Tibial nerve (tissue), 4 donors: ENCODE measurements around the gene BST2. TPM values are rescaled to one million over a fixed set of nuclear protein-coding genes. Genes with fewer than 3 reads are reported as not detected.

Experiments used
- DNase-seq, 2 donors: peaks; one replicate each; pipeline ENCODE4 v3.0.0-alpha.2; 2019; ENCODE audit warnings: low spot score in 2 of 2
- H3K27ac ChIP-seq, 4 donors: fragments of 200-600 bp; sonication (generic) in 3 of 4; one replicate each; pipeline ENCODE4 v1.5.1; 2017 to 2019; ENCODE audit warnings: mild to moderate bottlenecking in 1 of 4
- H3K27me3 ChIP-seq, 2 donors: fragments of 200-600 bp; sonication (generic) in 1 of 2; one replicate each; pipeline versions ENCODE4 v1.5.1 to v1.6.0; 2017 to 2019
- H3K36me3 ChIP-seq, 3 donors: fragments of 200-600 bp; sonication (generic); one replicate each; pipeline ENCODE4 v1.5.1; 2018 to 2019
- H3K4me1 ChIP-seq, 4 donors: fragments of 200-600 bp; sonication (generic) in 3 of 4; one replicate each; pipeline ENCODE4 v1.5.1; 2017 to 2019
- H3K4me3 ChIP-seq, 4 donors: fragments of 200-600 bp; sonication (generic) in 3 of 4; one replicate each; pipeline ENCODE4 v1.5.1; 2017 to 2019; ENCODE audit warnings: mild to moderate bottlenecking in 1 of 4, moderate library complexity in 1 of 4
- H3K9me3 ChIP-seq, 4 donors: fragments of 200-600 bp; sonication (generic) in 3 of 4; one replicate each; pipeline ENCODE4 v1.5.1; 2017 to 2019
- EP300 ChIP-seq, 2 donors: sonication (generic); formaldehyde crosslinking; IDR thresholded peaks; one replicate each; pipeline ENCODE4 v1.6.1; 2017; ENCODE audit warnings: antibody characterized with exemption in 2 of 2, mild to moderate bottlenecking in 1 of 2
- POLR2A ChIP-seq, 2 donors: fragments of 450-650 bp; IDR thresholded peaks; one replicate each; pipeline ENCODE4 v1.6.1; 2017; ENCODE audit warnings: antibody characterized with exemption in 2 of 2, mild to moderate bottlenecking in 2 of 2, moderate library complexity in 2 of 2
- WGBS, 2 donors: methylation state at CpG; one replicate each; pipeline ENCODE4 v1.1.5; 2018; 5-methylcytosine and 5-hydroxymethylcytosine counted together
- total RNA-seq, 4 donors: library from RNA; depleted of rRNA; stranded (reverse); fragments of >200 nt; gene quantifications; one replicate each; pipeline ENCODE4 v1.1.0, GENCODE V29; 2016
- TF ChIP-seq, protein P1 (sequence below), 5 experiments: fragments of 200-600 bp in 3 of 5; fragments of 450-650 bp in 2 of 5; sonication (generic) in 3 of 5; IDR thresholded peaks; one replicate each; pipeline ENCODE4 v1.5.1; 2016 to 2019; ENCODE audit warnings: antibody characterized with exemption in 5 of 5, mild to moderate bottlenecking in 3 of 5, moderate library complexity in 2 of 5

BST2 gene
- total RNA-seq, 4 donors from 2014 or later = 71.0 to 77.4 (median 72.2) TPM

DNA sequence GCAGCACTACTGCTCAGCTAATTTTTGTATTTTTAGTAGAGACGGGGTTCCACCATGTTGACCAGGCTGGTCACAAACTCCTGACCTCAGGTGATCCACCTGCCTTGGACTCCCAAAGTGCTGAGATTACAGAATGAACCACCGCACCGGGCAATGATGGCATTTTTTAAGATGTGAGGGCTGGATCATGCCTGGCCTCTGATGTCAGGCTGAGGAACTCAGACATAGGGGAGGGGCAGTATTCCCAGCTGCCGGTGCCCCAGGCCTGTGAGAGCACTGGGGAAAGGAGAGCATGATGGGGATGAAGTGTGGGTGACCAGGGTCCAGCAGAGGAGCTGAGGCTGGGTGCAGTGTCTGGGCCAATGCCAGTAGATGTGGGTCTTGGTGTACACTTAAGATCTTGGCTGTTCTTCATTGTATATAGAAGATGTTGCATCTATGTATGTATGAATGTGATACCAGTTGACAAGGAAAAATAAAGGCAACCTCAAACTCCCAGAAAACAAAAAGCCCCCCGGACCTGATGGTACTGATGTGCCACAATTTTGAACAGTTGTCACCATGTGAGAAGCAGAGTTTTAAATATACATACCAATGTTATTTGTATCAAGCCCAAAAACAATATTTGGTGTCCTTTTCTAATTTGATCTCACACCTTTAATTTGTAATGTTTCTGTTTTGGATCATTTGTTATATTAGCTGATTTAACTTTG, 24.8 kb downstream of the BST2 start:
- peaks cover 0 to 12% (median 0%) of the 10 kb centered on the region in 4 donors for H3K4me1 ChIP-seq
- TF ChIP-seq, protein P1, sequence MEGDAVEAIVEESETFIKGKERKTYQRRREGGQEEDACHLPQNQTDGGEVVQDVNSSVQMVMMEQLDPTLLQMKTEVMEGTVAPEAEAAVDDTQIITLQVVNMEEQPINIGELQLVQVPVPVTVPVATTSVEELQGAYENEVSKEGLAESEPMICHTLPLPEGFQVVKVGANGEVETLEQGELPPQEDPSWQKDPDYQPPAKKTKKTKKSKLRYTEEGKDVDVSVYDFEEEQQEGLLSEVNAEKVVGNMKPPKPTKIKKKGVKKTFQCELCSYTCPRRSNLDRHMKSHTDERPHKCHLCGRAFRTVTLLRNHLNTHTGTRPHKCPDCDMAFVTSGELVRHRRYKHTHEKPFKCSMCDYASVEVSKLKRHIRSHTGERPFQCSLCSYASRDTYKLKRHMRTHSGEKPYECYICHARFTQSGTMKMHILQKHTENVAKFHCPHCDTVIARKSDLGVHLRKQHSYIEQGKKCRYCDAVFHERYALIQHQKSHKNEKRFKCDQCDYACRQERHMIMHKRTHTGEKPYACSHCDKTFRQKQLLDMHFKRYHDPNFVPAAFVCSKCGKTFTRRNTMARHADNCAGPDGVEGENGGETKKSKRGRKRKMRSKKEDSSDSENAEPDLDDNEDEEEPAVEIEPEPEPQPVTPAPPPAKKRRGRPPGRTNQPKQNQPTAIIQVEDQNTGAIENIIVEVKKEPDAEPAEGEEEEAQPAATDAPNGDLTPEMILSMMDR (IDR thresholded peaks at IDR 0.05) = no peak
- TF ChIP-seq POLR2A (IDR thresholded peaks at IDR 0.05) (no peak), EP300 (IDR thresholded peaks at IDR 0.05) (no peak)
- 90 to 91% methylated on average over 5 of the region's 5 CpGs for WGBS, 2 donors

DNA sequence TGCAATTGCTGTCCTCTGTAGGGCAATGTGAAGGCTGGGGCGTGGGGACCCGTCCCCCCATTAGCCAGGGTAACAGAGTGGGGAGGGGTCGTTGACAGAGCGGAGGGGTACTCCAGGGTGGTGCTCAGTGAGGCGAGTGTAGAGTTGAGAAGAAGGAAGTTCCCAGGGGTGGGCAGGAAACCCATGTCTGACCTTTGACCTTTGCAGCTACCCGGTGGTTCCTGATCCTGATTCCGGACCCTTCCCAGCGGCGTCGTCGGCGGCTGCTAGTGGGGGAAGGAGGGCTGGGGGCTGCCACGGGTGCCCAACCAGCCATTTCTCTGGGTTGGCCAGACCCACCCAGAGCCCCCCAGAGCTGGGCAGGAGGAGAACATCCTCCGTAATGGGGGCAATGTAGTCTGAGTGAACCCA, 26.2 kb downstream of the BST2 start:
- DNase-seq = no peak
- no peak overlapping the region for H3K27ac ChIP-seq
- no peaks in the 10 kb centered on the region for H3K9me3 ChIP-seq
- no peaks in the 10 kb centered on the region for H3K36me3 ChIP-seq
- WGBS, 2 donors = 23 to 24% methylated on average over 13 to 14 of the region's 14 CpGs
- no peak overlapping the region for H3K4me3 ChIP-seq
- peaks cover 0 to 10% of the 10 kb centered on the region in 2 donors for H3K27me3 ChIP-seq
- TF ChIP-seq POLR2A (IDR thresholded peaks at IDR 0.05) (no peak), EP300 (IDR thresholded peaks at IDR 0.05) (no peak)
- TF ChIP-seq, protein P1 (IDR thresholded peaks at IDR 0.05) = no peak
- H3K4me1 ChIP-seq = peaks cover 0 to 12% (median 0%) of the 10 kb centered on the region in 4 donors

More for the DNA sequence above, 24.8 kb downstream of the BST2 start:
- Histone ChIP-seq H3K27me3 (peaks cover 0 to 10% of the 10 kb centered on the region in 2 donors), H3K4me3 (no peak overlapping the region), H3K36me3 (no peaks in the 10 kb centered on the region), H3K27ac (no peak overlapping the region), H3K9me3 (no peaks in the 10 kb centered on the region)
- DNase-seq = no peak

DNA sequence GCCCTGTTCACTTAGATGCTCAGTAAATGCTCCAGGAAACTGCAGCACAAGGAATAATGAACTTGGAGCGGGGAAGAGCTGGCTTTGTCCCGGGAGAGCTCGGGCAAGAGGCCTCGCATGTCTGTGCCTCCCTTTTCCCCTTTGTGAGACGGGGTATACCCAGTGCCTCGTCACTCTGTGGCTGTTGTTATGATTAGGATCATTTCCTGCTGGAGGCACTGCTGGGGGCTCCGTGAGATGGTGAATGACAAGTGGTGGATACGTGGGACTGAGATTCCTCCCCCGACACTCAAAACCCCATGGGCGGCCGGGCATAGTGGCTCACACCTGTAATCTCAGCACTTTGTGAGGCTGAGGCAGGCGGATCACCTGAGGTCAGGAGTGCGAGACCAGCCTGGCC, 27.2 kb downstream of the BST2 start:
- H3K27me3 ChIP-seq = peaks cover 0 to 14% of the 10 kb centered on the region in 2 donors
- no peak overlapping the region for H3K4me3 ChIP-seq
- no peaks in the 10 kb centered on the region for H3K9me3 ChIP-seq
- H3K27ac ChIP-seq = no peak overlapping the region
- 66 to 68% methylated on average over 12 to 13 of the region's 13 CpGs for whole genome bisulfite sequencing, 2 donors
- no peaks in the 10 kb centered on the region for H3K36me3 ChIP-seq
- no peak for DNase-seq
- H3K4me1 ChIP-seq = peaks cover 0 to 10% (median 0%) of the 10 kb centered on the region in 4 donors
- TF ChIP-seq, protein P1 (IDR thresholded peaks at IDR 0.05) = no peak
- no peak for TF ChIP-seq EP300 (IDR thresholded peaks at IDR 0.05)
- TF ChIP-seq POLR2A (IDR thresholded peaks at IDR 0.05) = no peak

DNA sequence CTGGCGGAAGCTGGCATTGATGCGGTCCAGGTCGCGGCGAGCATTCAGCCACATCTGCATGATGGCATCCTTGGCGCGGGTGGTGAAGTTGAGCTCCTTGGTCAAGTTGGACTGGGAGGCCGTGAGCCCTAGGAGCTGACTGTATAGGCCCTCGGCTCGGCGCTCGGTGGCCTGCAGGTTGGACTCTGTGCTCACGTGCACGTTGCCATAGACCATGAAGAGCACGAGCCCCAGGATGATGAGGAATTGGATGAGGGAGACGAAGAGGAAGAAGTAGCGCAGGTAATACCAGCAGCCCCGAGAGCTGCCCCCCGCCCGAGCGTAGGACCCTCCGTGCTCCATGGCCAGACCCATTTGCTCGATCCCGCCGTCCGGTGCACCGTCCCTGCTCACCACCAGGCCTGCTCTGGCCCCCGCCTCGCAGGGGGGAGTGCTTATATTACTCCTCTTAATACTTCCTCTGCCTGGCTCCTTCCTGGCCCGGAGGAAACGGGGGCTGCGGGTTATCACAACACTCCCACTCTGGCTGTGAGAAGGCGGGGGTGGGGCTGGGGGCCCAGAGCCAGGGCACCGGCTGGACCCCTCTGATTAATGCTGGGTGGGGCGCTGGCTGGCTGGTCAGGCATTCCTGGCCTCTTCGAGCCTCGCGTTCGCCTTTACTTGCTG, 28.4 kb downstream of the BST2 start, which contains the start of gene PLVAP:
Gene PLVAP, minus strand, starts transcription at position 408 of the 666 bp plus-strand sequence. Its CDS starts 54 bp downstream, at position 354.
- 56 to 57% methylated on average over 34 to 39 of the region's 39 CpGs for WGBS, 2 donors
- H3K4me3 ChIP-seq = peak within 1 kb of the TSS in 1 of 4 donors; percentile 34
- DNase-seq = no peak
- TF ChIP-seq, protein P1 (IDR thresholded peaks at IDR 0.05) = peak in 1 of 5 experiments; percentile 21
- TF ChIP-seq POLR2A (IDR thresholded peaks at IDR 0.05) (no peak), EP300 (IDR thresholded peaks at IDR 0.05) (peak in 1 of 2 donors; percentile 44)
- peaks cover 0 to 17% of the 10 kb centered on the region in 2 donors for H3K27me3 ChIP-seq
- H3K4me1 ChIP-seq = peaks cover 0 to 4% (median 0%) of the 10 kb centered on the region in 4 donors
- no peaks in the 10 kb centered on the region for H3K36me3 ChIP-seq
- no peaks in the 10 kb centered on the region for H3K9me3 ChIP-seq
- no peak within 1 kb of the TSS for H3K27ac ChIP-seq
